K562 (cell line): ENCODE results near the gene NAV2. TPM values are rescaled to one million over a fixed set of nuclear protein-coding genes. Genes with fewer than 3 reads are reported as not detected.

Source experiments
- ATAC-seq: fragments of 200-7000 bp; cut with Tn5 transposase; 3 replicates; pipeline ENCODE4 v1.9.1; 2020; ENCODE audit warnings: moderate library complexity
- BruUV-seq: library from RNA; stranded (reverse); fragments of 400-500 nt; replicated peaks from 2 replicates; lab custom pipeline; 2021; lab: Mats Ljungman, UMichigan
- CTCF ChIA-PET: fragments of 300-600 bp; formaldehyde crosslinking; extraction: SDS; loops from one replicate; lab custom pipeline; 2021; ENCODE audit warnings: low intra/inter-chr PET ratio; lab: Yijun Ruan, JAX
- POLR2A ChIA-PET: fragments of 300-600, 350-650 bp; sonication (Branson Sonifier 250); formaldehyde crosslinking; extraction: SDS; loops from one replicate; lab custom pipeline; 2021; ENCODE audit warnings: antibody characterized with exemption, inconsistent platforms; lab: Yijun Ruan, JAX
- DNase-seq, 4 experiments: peaks; one replicate each; pipeline versions ENCODE4 v3.0.0 to v3.0.0-alpha.2; 2011 to 2018; ENCODE audit warnings: low spot score in 3 of 4, mixed read lengths in 3 of 4; ENCODE audit errors: extremely low read depth in 1 of 4
- FAIRE-seq: peaks from 2 replicates; lab custom pipeline; 2011; peaks lifted over from hg19 to GRCh38; lab: Jason Lieb, UNC
- H2AFZ ChIP-seq: 2 replicates; pipeline ENCODE4 v1.6.0; 2011; ENCODE audit warnings: low read depth, low read length, control low read depth, inconsistent platforms
- H3K27ac ChIP-seq: fragments of 200-600 bp; 3 replicates; pipeline ENCODE4 v1.8.0; 2011; ENCODE audit warnings: low read depth, mild to moderate bottlenecking, control low read depth, inconsistent platforms, low read length, moderate library complexity, mixed read lengths; ENCODE audit errors: extremely low read depth
- H3K27me3 ChIP-seq, 2 experiments: fragments of 300-600 bp in 1 of 2; 2 replicates in 1 of 2; 3 replicates in 1 of 2; pipeline versions ENCODE4 v1.6.0 to v1.8.0; 2011; ENCODE audit warnings: inconsistent platforms in 2 of 2, low read length in 2 of 2, mild to moderate bottlenecking in 1 of 2, mixed read lengths in 1 of 2, moderate library complexity in 1 of 2; ENCODE audit not compliant: control insufficient read depth in 2 of 2, insufficient read depth in 2 of 2
- H3K36me3 ChIP-seq: fragments of 300-600 bp; 3 replicates; pipeline ENCODE4 v1.8.0; 2011; ENCODE audit warnings: mild to moderate bottlenecking, low read length, inconsistent platforms; ENCODE audit not compliant: control insufficient read depth, insufficient read depth
- H3K4me1 ChIP-seq, 2 experiments: fragments of 200-600 bp in 1 of 2; replicated peaks in 1 of 2; 2 replicates in 1 of 2; 3 replicates in 1 of 2; pipeline versions ENCODE4 v1.5.1 to v1.8.0; 2011; ENCODE audit warnings: inconsistent platforms in 2 of 2, low read length in 2 of 2, mild to moderate bottlenecking in 1 of 2, mixed read lengths in 1 of 2, moderate library complexity in 1 of 2; ENCODE audit not compliant: control insufficient read depth in 2 of 2, insufficient read depth in 2 of 2
- H3K4me2 ChIP-seq: 2 replicates; pipeline ENCODE4 v1.6.1; 2011; ENCODE audit warnings: low read length, control low read depth, inconsistent platforms, mixed read lengths; ENCODE audit not compliant: insufficient read depth
- H3K4me3 ChIP-seq: fragments of 200-600 bp; sonication (generic), shearing (Covaris generic); 2 replicates; pipeline ENCODE4 v1.5.1; 2016; ENCODE audit warnings: control low read depth, inconsistent platforms
- H3K79me2 ChIP-seq: fragments of 200-600 bp; 3 replicates; pipeline ENCODE4 v1.8.0; 2011; ENCODE audit warnings: low read length, inconsistent platforms; ENCODE audit not compliant: control insufficient read depth, insufficient read depth
- H3K9ac ChIP-seq, 2 experiments: 2 replicates each; pipeline versions ENCODE4 v1.6.0 to v1.6.1; 2011; ENCODE audit warnings: low read depth in 2 of 2, low read length in 2 of 2, control low read depth in 1 of 2, inconsistent platforms in 1 of 2, mild to moderate bottlenecking in 1 of 2, mixed read lengths in 1 of 2; ENCODE audit not compliant: insufficient read depth in 1 of 2
- H3K9me1 ChIP-seq: one replicate; pipeline ENCODE4 v1.6.0; 2011; ENCODE audit warnings: inconsistent platforms, mild to moderate bottlenecking, low read length, moderate library complexity; ENCODE audit not compliant: control insufficient read depth, insufficient read depth
- H3K9me3 ChIP-seq: replicated peaks from 2 replicates; pipeline ENCODE4 v1.5.1; 2011; ENCODE audit warnings: low read depth, low read length, inconsistent platforms; ENCODE audit not compliant: control insufficient read depth, insufficient read depth
- H4K20me1 ChIP-seq: replicated peaks from 2 replicates; pipeline ENCODE4 v1.6.1; 2011; ENCODE audit warnings: low read length, inconsistent platforms, mixed read lengths; ENCODE audit not compliant: control insufficient read depth, insufficient read depth
- ATF7 ChIP-seq: fragments of 450-650 bp; IDR thresholded peaks from 2 replicates; pipeline ENCODE4 v1.7.1; 2014; ENCODE audit warnings: mild to moderate bottlenecking, moderate library complexity
- EGR1 ChIP-seq: fragments of 450-650 bp; conservative IDR thresholded peaks from 2 replicates; pipeline ENCODE4 v1.6.1; 2017; ENCODE audit warnings: mild to moderate bottlenecking
- FIP1L1 ChIP-seq: fragments of 200-400 bp; formaldehyde crosslinking; IDR thresholded peaks from 2 replicates; pipeline ENCODE4 v1.6.1; 2018; ENCODE audit warnings: mild to moderate bottlenecking, low read depth, low read length; ENCODE audit not compliant: poor library complexity, severe bottlenecking
- FOXK2 ChIP-seq, 2 experiments: fragments of 450-650 bp; IDR thresholded peaks in 1 of 2; conservative IDR thresholded peaks in 1 of 2; 2 replicates each; pipeline ENCODE4 v1.6.1; 2016; ENCODE audit warnings: low read depth in 2 of 2, mild to moderate bottlenecking in 1 of 2
- GTF3C2 ChIP-seq: IDR thresholded peaks from 3 replicates; pipeline ENCODE4 v1.6.1; 2011; ENCODE audit warnings: borderline replicate concordance, mild to moderate bottlenecking, moderate library complexity; ENCODE audit not compliant: insufficient read length; ENCODE audit errors: extremely low read depth
- MTA2 ChIP-seq: fragments of 450-650 bp; IDR thresholded peaks from 2 replicates; pipeline ENCODE4 v1.6.1; 2016; ENCODE audit warnings: low read depth
- MYNN ChIP-seq, 2 experiments: sonication (generic); formaldehyde crosslinking in 1 of 2; IDR thresholded peaks; 2 replicates each; pipeline versions ENCODE4 v1.5.0 to v1.6.1; 2016 to 2020; ENCODE audit warnings: antibody characterized with exemption in 1 of 2, missing genetic modification reagents in 1 of 2
- PRDM10 ChIP-seq: fragments of 450-650 bp; IDR thresholded peaks from 2 replicates; pipeline ENCODE4 v1.6.1; 2018; ENCODE audit not compliant: partially characterized antibody
- RBBP5 ChIP-seq: fragments of 200-600 bp; sonication (generic); IDR thresholded peaks from 2 replicates; pipeline ENCODE4 v1.6.1; 2012; ENCODE audit warnings: borderline replicate concordance, mild to moderate bottlenecking, low read length, control low read depth, inconsistent platforms; ENCODE audit not compliant: insufficient read depth, poor library complexity, severe bottlenecking
- U2AF1 ChIP-seq: fragments of 200-400 bp; formaldehyde crosslinking; optimal IDR thresholded peaks from 2 replicates; pipeline ENCODE3; 2017; ENCODE audit warnings: mild to moderate bottlenecking, low read depth, low read length, moderate library complexity
- ZNF512 ChIP-seq: IDR thresholded peaks from 2 replicates; pipeline ENCODE4 v1.6.1; 2016; ENCODE audit warnings: missing genetic modification characterization, missing compliant biosample characterization
- WGBS: fragments of 100-300 bp; shearing (Covaris generic); methylation state at CpG from one replicate; pipeline ENCODE4 v1.1.6; 2016; ENCODE audit warnings: low coverage, mixed read lengths; ENCODE audit not compliant: insufficient coverage; ENCODE audit errors: missing lambda C conversion rate; 5-methylcytosine and 5-hydroxymethylcytosine counted together
- in situ Hi-C: fragments of 300-500 bp; cut with MboI; formaldehyde crosslinking; loops from 4 replicates; pipeline ENCODE4 v1.15.0; 2018; ENCODE audit warnings: inconsistent platforms, mixed read lengths
- intact Hi-C: fragments of 100-400 bp; cut with micrococcal nuclease; formaldehyde crosslinking; loops from 2 replicates; pipeline ENCODE4 v1.14.2; 2022
- polyA plus RNA-seq, 8 experiments: library from polyadenylated mRNA; depleted of rRNA in 4 of 8; stranded (reverse) in 5 of 8; unstranded in 3 of 8; fragments of >200 nt; fragmentation: Nextera tagmentation in 2 of 8; fragmentation: Illumina TruSeq in 1 of 8; extraction: Ambion mirVana in 2 of 8; extraction: Trizol in 1 of 8; gene quantifications; 2 replicates each; pipeline versions ENCODE4 v1.2.1 to v1.2.3, GENCODE V29; 2011 to 2014; ENCODE audit warnings: inconsistent platforms in 1 of 8, missing spikeins in 1 of 8
- total RNA-seq, 7 experiments: library from RNA; depleted of rRNA in 6 of 7; stranded (reverse); fragments of >200 nt in 6 of 7; fragmentation: Illumina TruSeq in 2 of 7; extraction: Trizol in 2 of 7; gene quantifications; 2 replicates each; pipeline versions ENCODE4 v1.2.1 to v1.2.3, GENCODE V29; 2011 to 2021; ENCODE audit warnings: low replicate concordance in 1 of 7

NAV2 gene
- total and polyA plus RNA-seq, 9 of the 15 experiments (the other 6 are each of a cell fraction or from before 2014, with no cell fraction given): 0.03 to 0.35 (median 0.05) TPM

GRCh38 chr11:20090654-20091374 is 378.2 kb downstream of the NAV2 start:
- WGBS: 40% methylated on average over 10 of the region's 10 CpGs
- Histone ChIP-seq H3K79me2 (no peaks in the 10 kb centered on the region), H3K9ac (peak overlapping the region; percentile 32 to 73; a peak in 2 of 4 replicates), H4K20me1 (no peaks in the 10 kb centered on the region), H2AFZ (peak overlapping the region; percentile 60), H3K36me3 (no peaks in the 10 kb centered on the region), H3K4me3 (no peak overlapping the region), H3K27ac (peak overlapping the region; percentile 71; the same call in 2 of the 3 replicates), H3K9me1 (no peaks in the 10 kb centered on the region), H3K27me3 (no peaks in the 10 kb centered on the region), H3K9me3 (no peaks in the 10 kb centered on the region), H3K4me1 (peaks cover 20 to 40% of the 10 kb centered on the region in 2 experiments), H3K4me2 (peak overlapping the region; percentile 65)
- ChIA-PET CTCF (no interaction called here), POLR2A (interaction anchor here (0.6 to 1.6 kb wide), 6 partner anchors 9 to 116 kb away, joined by 3 to 4 read pairs (median 3); no protein-coding TSS in a partner anchor)
- no TSS peak for BruUV-seq
- ATAC-seq (peak; percentile 60), DNase-seq (peak in 2 of 4 experiments; percentile 28 to 49), FAIRE-seq (no peak)
- intact Hi-C loops: no loop called here
- in situ Hi-C loops: no loop called here
- no peak for TF ChIP-seq U2AF1
- no peak for TF ChIP-seq MTA2
- 0 out of 2 replicates have a peak, but pooled peaks have one; percentile 53 for TF ChIP-seq ATF7
- TF ChIP-seq PRDM10: peak; percentile 95
- peak; percentile 25; the same call in 1 of the 2 replicates for TF ChIP-seq EGR1
- peak in 1 of 2 experiments; percentile 36; a peak in 1 of 4 replicates for TF ChIP-seq FOXK2 (conservative IDR thresholded peaks at IDR 0.05 in 1 of 2, IDR thresholded peaks at IDR 0.05 in 1 of 2; ENCODE audit: low read depth in 2 of 2)
- peak; percentile 76; the same call in 1 of the 2 replicates for TF ChIP-seq ZNF512
- no peak for TF ChIP-seq RBBP5
- no peak for TF ChIP-seq FIP1L1
- TF ChIP-seq MYNN (IDR thresholded peaks at IDR 0.05): peak; percentile 49; the same call in 1 of the 2 replicates
- TF ChIP-seq MYNN (CRISPR knock-in tag; IDR thresholded peaks at IDR 0.05): no peak
- no peak for TF ChIP-seq GTF3C2
